Bronchial epithelial cell (primary cell): ENCODE results near the gene RALGPS1. TPM values are rescaled to one million over a fixed set of nuclear protein-coding genes. Genes with fewer than 3 reads are reported as not detected.
"Not testable (repeated sequence)": the region's sequence is repeated elsewhere in the genome, so short reads cannot be mapped to it uniquely, and the experiment has no call there.

Experiments used
- DNase-seq: peaks from one replicate; pipeline ENCODE4 v3.0.0-alpha.2; 2010; ENCODE audit warnings: low read depth
- FAIRE-seq: peaks from 2 replicates; lab custom pipeline; 2011; peaks lifted over from hg19 to GRCh38; lab: Jason Lieb, UNC
- H3K27me3 ChIP-seq: 2 replicates; pipeline ENCODE4 v1.5.1; 2011; ENCODE audit warnings: low read length; ENCODE audit not compliant: control insufficient read depth, insufficient read depth
- H3K36me3 ChIP-seq: 2 replicates; pipeline ENCODE4 v1.5.1; 2011; ENCODE audit warnings: low read length; ENCODE audit not compliant: control insufficient read depth, insufficient read depth
- H3K4me3 ChIP-seq: 2 replicates; pipeline ENCODE4 v1.5.1; 2011; ENCODE audit warnings: mild to moderate bottlenecking, low read depth, low read length, control low read depth
- CTCF ChIP-seq: IDR thresholded peaks from 2 replicates; pipeline ENCODE4 v1.5.1; 2011; ENCODE audit warnings: mild to moderate bottlenecking, moderate library complexity, low read length, control low read depth, inconsistent platforms; ENCODE audit not compliant: insufficient read depth, severe bottlenecking
- total RNA-seq: library from RNA; depleted of rRNA; stranded (reverse); fragments of >200 nt; gene quantifications from 2 replicates; pipeline ENCODE4 v1.2.1, GENCODE V29; 2014

The RALGPS1 gene
- total RNA-seq, 1 donor from 2014 or later = 3.2 TPM

DNA sequence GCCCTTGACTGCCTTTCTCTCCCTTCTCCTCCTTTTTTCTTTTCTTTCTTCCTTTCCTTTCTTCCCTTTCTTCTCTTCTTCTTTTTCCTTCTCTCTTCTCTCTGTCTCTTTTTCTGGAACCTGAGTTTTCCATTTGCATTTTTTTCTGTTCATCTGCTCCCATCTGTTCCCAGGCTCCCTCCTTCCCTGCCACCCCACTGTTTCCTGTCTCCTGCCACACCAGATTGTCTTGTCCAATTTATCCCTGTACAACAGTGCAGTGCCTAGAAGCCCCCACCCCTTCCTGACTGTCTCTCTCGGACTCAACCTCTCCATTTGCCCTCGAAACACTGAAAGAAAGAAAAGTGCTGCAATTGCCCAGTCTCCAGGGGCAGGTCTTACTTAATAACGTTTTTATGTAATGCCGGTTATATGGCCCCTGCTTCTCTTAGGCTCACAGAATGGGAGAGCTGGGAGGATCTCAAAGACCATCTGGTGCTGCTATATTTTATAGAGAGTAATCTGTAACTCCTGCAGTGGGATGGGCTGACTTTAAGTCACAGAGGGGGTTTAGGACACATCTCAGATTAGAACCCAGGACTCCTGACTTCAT is 101.4 kb downstream of the RALGPS1 start:
- FAIRE-seq (no peak), DNase-seq (no peak)
- peaks cover 5% of the 10 kb centered on the region for H3K27me3 ChIP-seq
- no peak overlapping the region for H3K4me3 ChIP-seq
- no peaks in the 10 kb centered on the region for H3K36me3 ChIP-seq
- TF ChIP-seq CTCF = no peak

DNA sequence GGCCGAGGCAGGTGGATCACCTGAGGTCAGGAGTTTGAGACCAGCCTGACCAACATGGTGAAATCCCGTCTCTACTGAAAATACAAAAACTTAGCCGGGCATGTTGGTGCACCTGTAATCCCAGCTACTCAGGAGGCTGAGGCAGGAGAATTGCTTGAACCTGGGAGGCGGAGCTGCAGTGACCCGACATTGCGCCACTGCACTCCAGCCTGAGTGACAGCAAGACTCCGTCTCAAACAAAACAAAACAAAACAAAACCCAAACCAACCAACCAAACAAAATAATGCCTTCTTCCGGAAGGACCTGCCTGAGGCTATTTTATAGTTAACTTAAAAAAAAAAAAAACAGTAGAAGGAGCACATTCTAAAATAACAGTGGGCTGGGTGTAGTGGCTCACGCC is 103.4 kb downstream of the RALGPS1 start:
- FAIRE-seq, H3K36me3 ChIP-seq, H3K4me3 ChIP-seq, H3K27me3 ChIP-seq, DNase-seq: not testable (repeated sequence)

DNA sequence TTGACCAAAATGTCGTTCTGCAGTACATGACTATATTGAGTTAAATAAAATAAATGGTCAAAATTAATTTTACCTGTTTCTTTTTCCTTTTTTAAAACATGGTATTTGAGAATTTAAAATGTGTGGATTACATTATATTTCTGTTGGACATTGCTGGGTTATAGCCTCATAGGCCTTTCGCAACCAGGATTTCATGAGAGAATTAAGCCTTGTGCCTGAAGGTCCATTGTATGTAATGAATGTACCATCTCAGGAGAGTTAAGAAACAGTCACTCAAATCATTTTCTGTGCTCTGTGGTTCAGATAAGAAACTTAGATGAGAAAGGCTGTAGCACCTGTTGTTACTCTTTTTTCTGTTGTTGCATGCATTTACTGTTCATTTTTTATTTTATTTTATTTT is 104.4 kb downstream of the RALGPS1 start:
- Histone ChIP-seq H3K27me3 (no peaks in the 10 kb centered on the region), H3K4me3 (no peak overlapping the region), H3K36me3 (no peaks in the 10 kb centered on the region)
- TF ChIP-seq CTCF = no peak
- DNase-seq (no peak), FAIRE-seq (no peak)

DNA sequence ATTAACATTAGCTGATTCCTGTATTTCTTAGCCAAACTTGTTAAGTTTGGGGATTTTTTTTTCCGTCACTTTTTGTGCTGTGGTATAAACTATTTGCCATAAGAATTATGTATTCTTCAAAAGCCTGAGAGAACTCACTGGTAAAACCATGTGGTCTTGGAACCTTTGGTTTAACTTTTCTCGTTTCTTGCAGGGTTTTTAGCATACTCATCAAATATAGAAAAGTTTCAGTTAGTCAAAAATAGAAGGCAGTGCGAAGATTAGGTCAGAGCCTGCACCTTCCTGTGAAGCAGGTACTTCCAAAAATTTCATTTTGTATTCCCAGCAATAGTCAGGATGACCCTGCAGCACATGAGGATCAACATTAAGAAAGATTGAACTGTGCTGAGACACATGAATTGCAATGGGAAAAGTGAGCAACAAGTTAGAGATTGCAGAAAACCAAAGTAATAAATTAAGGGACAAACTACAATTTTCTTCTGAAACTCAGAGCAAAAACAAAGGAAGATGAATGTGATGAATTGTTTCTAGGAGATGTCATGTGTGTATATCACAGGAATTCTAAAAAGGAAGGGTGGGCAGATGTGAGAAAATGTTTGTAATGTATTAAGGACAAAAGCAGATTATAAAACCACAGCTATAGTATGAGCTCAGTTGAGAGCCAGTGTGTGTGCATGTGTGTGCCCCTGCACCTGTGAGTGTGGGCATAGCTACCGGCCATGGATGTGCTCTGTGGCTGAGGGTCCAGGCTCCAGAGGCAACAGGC is 105.6 kb downstream of the RALGPS1 start:
- no peak for TF ChIP-seq CTCF

DNA sequence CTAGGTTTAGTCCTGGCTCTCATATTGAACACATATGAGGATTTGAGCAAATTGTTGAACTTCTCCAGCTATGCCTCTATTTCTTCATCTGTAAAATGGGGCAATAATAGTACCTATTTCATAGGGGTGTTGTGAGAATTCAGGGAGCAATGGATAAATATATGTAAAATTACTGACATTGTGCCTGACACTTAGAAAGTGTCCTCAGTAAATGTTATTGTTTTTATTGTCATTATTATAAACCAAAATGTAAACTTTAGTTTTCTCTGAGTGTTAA is 106.2 kb downstream of the RALGPS1 start:
- no peaks in the 10 kb centered on the region for H3K27me3 ChIP-seq
- no peak for TF ChIP-seq CTCF
- DNase-seq (no peak), FAIRE-seq (no peak)
- H3K4me3 ChIP-seq = no peak overlapping the region
- H3K36me3 ChIP-seq = no peaks in the 10 kb centered on the region

More for the DNA sequence above, 105.6 kb downstream of the RALGPS1 start:
- Histone ChIP-seq H3K4me3 (no peak overlapping the region), H3K36me3 (no peaks in the 10 kb centered on the region), H3K27me3 (no peaks in the 10 kb centered on the region)
- DNase-seq = no peak
- no peak for FAIRE-seq

- H3K27me3 ChIP-seq = no peaks in the 10 kb centered on the region
- DNase-seq = no peak
- FAIRE-seq = no peak
- H3K36me3 ChIP-seq = no peaks in the 10 kb centered on the region
- no peak overlapping the region for H3K4me3 ChIP-seq
- no peak for TF ChIP-seq CTCF
Measured at GRCh38 chr9:127021664-127022363, 107.2 kb downstream of the RALGPS1 start.
